NCI-H2029 (cell line): Measurements from ENCODE around the gene AADACL4.
"Not testable (repeated sequence)": the region's sequence is repeated elsewhere in the genome, so short reads cannot be mapped to it uniquely, and the experiment has no call there.

Experiments used
- DNase-seq: peaks from one replicate; lab custom pipeline; 2025; lab: John Stamatoyannopoulos, UW

Gene AADACL4

GRCh38 chr1:12712076-12712475 is 68.2 kb downstream of the AADACL4 start:
- DNase-seq = no peak

GRCh38 chr1:12712929-12713328 is 69.0 kb downstream of the AADACL4 start:
- no peak for DNase-seq

- not testable (repeated sequence) for DNase-seq
These were observed 69.8 kb downstream of the AADACL4 start for GRCh38 chr1:12713651-12714050.

GRCh38 chr1:12714710-12715475 is 71.0 kb downstream of the AADACL4 start:
- no peak for DNase-seq

GRCh38 chr1:12715896-12716437 is 72.1 kb downstream of the AADACL4 start, which contains the start of gene AADACL3:
AADACL3 (plus strand) TSS chr1:12716110; CDS start chr1:12716177, 67 bp downstream.
- no peak for DNase-seq
